ENCODE results near the gene DLGAP1. TPM values are rescaled to one million over a fixed set of nuclear protein-coding genes. Genes with fewer than 3 reads are reported as not detected.

DLGAP1 gene
- total RNA-seq, 1 experiment from 2014 or later: 10.1 TPM

GRCh38 chr18:3993941-3994687, 461.0 kb downstream of the DLGAP1 start:
- H3K4me3 ChIP-seq (ENCODE audit: insufficient read depth, low read depth, low read length): no peak overlapping the region
- no peaks in the 10 kb centered on the region for H3K36me3 ChIP-seq (replicated peaks; ENCODE audit: control insufficient read depth, insufficient read depth, low read length)
- DNase-seq: no peak
- no peaks in the 10 kb centered on the region for H3K27me3 ChIP-seq (ENCODE audit: control insufficient read depth, insufficient read depth, low read length)

DNA sequence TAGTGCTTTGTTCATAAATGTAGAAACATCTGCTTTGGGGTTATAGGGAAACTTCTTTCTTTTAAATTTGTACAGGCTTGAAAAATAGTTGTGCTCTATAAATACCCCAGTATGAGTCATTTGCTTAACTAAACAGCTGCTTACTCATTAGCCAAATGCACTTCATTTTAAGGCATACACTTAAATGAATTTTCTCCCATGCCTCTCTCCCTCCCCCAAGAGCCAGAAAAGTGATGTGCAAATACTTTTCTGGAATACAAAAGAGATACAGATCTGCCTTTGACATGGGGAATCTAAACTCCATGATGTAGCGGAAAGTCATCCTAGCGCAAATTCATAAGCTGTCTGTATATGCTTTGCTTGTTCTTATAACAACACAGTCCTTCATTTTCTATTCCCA, 469.4 kb downstream of the DLGAP1 start:
- H3K36me3 ChIP-seq (replicated peaks; ENCODE audit: control insufficient read depth, insufficient read depth, low read length): no peaks in the 10 kb centered on the region
- H3K4me3 ChIP-seq (ENCODE audit: insufficient read depth, low read depth, low read length): no peak overlapping the region
- no peak for DNase-seq
- no peaks in the 10 kb centered on the region for H3K27me3 ChIP-seq (ENCODE audit: control insufficient read depth, insufficient read depth, low read length)

GRCh38 chr18:3985020-3985419, 470.1 kb downstream of the DLGAP1 start:
- Histone ChIP-seq H3K27me3 (ENCODE audit: control insufficient read depth, insufficient read depth, low read length) (no peaks in the 10 kb centered on the region), H3K4me3 (ENCODE audit: insufficient read depth, low read depth, low read length) (no peak overlapping the region), H3K36me3 (replicated peaks; ENCODE audit: control insufficient read depth, insufficient read depth, low read length) (no peaks in the 10 kb centered on the region)
- no peak for DNase-seq

DNA sequence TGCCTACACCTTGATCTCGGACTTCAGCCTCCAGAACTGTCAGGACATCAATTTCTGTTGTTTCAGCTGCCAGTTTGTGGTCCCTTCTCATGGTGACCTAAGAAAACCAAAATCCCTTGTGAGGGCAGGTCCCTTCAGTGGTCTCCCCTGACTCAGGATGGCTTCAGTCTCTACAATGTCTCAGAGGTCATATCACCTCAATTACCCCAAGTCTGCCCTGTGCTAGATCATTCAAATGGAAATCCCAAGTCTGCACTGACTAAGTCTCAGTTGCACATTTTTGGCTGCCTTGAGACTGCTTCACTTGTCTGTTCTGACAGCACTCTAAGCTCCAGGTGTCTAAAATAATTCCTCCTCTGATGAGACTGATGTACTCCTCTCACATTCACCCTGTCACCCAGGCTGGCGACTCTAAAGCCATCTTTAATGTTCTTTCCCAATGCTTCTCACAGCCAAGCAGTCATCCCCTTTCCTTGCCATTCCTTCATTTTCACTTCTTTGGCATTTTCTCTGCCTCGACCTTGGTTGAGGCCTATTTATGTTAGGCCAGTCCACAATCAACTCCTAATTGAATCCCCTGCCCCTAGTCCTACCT, 470.8 kb downstream of the DLGAP1 start:
- Histone ChIP-seq H3K36me3 (replicated peaks; ENCODE audit: control insufficient read depth, insufficient read depth, low read length) (no peaks in the 10 kb centered on the region), H3K4me3 (ENCODE audit: insufficient read depth, low read depth, low read length) (no peak overlapping the region), H3K27me3 (ENCODE audit: control insufficient read depth, insufficient read depth, low read length) (no peaks in the 10 kb centered on the region)
- DNase-seq: no peak

DNA sequence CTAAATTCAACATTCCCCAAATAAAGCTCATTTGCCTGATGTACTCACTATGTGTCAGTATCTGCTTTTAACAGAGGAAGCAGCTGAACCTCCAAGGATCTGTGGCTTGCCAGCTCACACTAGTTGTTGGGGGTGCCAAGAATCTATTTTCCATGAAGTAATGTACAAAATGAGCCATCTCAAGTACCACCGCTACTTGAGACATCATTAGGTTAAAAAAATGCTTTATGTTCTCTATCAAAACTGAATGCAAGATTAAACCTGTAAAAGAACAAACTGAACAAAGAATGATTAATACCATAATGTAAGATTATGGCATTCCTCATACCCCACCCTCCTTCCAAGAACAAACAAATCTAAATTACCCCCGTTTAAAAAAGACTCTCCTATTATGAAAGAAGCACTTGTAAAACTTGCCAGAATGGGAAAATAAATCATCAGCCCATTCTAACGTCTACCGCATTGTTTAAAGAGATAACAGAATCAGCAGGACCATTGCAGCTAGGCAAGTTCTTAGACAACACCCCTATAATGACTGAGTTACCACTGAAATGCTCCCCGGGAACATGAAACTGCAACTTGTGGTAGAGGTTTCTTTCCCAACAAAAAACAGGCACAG, 471.6 kb downstream of the DLGAP1 start:
- no peak for DNase-seq

GRCh38 chr18:3982541-3982940, 472.6 kb downstream of the DLGAP1 start:
- DNase-seq: no peak
- H3K27me3 ChIP-seq (ENCODE audit: control insufficient read depth, insufficient read depth, low read length): no peaks in the 10 kb centered on the region
- no peak overlapping the region for H3K4me3 ChIP-seq (ENCODE audit: insufficient read depth, low read depth, low read length)
- no peaks in the 10 kb centered on the region; the same call in 1 of the 2 replicates for H3K36me3 ChIP-seq (replicated peaks; ENCODE audit: control insufficient read depth, insufficient read depth, low read length)

More for the DNA sequence above, 471.6 kb downstream of the DLGAP1 start:
- Histone ChIP-seq H3K4me3 (ENCODE audit: insufficient read depth, low read depth, low read length) (no peak overlapping the region), H3K27me3 (ENCODE audit: control insufficient read depth, insufficient read depth, low read length) (no peaks in the 10 kb centered on the region), H3K36me3 (replicated peaks; ENCODE audit: control insufficient read depth, insufficient read depth, low read length) (no peaks in the 10 kb centered on the region)

- Histone ChIP-seq H3K36me3 (replicated peaks; ENCODE audit: control insufficient read depth, insufficient read depth, low read length) (no peaks in the 10 kb centered on the region; the same call in 1 of the 2 replicates), H3K4me3 (ENCODE audit: insufficient read depth, low read depth, low read length) (no peak overlapping the region), H3K27me3 (ENCODE audit: control insufficient read depth, insufficient read depth, low read length) (no peaks in the 10 kb centered on the region)
Measured at GRCh38 chr18:3979024-3979423, 476.1 kb downstream of the DLGAP1 start.

DNA sequence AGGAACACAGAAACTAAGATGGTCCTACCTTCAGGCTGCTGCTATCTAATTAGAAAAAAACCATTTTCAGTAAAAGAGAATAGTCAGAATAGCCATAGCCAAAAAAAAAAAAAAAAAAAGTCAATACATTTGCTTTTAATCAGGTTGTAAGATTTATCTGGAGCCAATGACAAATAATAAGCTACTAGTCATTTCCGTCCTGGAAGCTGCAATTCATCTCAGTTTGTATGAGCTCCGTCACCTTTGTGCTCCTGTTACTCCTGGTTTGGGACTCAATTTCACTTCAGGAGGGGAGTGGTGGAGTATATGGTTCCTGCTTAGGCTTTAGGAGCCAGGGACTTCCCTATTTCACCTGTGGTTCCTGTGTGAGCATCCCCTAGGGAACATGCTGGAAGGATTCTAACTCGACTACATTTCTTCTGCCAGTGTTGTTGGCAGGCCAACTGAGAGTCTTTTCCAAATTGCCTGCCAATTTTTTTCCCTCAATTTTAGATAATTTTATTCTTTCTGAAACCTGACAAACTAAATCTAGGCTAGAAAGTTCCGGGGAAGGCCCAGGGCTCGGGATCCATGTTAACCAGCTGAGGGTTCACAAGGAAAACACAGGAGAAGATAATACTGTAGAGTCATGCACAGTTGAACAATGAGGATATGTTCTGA, 481.8 kb downstream of the DLGAP1 start:
- H3K4me3 ChIP-seq (ENCODE audit: insufficient read depth, low read depth, low read length): no peak overlapping the region
- H3K36me3 ChIP-seq (replicated peaks; ENCODE audit: control insufficient read depth, insufficient read depth, low read length): no peaks in the 10 kb centered on the region; the same call in 1 of the 2 replicates
- H3K27me3 ChIP-seq (ENCODE audit: control insufficient read depth, insufficient read depth, low read length): no peaks in the 10 kb centered on the region
- DNase-seq: no peak

More at GRCh38 chr18:3979024-3979423, 476.1 kb downstream of the DLGAP1 start:
- no peak for DNase-seq

DNA sequence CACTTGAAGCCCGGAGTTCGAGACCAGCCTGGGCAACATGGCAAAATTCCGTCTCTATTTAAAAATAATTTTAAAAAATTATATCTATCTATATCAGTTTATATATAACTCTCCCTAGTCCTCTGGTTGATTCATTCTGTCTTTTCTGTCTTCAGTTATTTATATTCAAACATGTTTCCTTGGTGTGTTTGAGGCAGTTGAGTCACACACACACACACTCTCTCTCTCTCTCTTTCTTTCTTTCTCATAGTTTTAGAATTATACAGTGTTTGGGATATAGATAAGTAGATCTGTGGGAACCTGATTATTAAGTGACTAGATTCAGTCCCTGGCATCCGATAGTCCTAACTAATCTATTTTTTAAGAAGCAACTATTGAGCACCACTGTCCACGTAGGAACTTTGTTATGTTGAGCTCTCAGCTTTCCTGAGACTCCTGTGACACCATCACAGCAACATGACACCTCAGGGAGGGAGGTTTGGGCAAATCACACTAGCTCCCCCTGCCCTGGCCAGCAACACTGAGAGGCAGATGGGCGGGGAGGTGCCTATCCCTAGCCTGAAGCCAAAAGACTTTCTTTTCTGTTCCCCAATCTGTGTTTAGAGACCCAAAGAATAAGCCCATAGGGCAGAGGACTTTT, 482.7 kb downstream of the DLGAP1 start:
- peak; percentile 61 for DNase-seq
- Histone ChIP-seq H3K27me3 (ENCODE audit: control insufficient read depth, insufficient read depth, low read length) (no peaks in the 10 kb centered on the region), H3K36me3 (replicated peaks; ENCODE audit: control insufficient read depth, insufficient read depth, low read length) (no peaks in the 10 kb centered on the region), H3K4me3 (ENCODE audit: insufficient read depth, low read depth, low read length) (no peak overlapping the region)

DNA sequence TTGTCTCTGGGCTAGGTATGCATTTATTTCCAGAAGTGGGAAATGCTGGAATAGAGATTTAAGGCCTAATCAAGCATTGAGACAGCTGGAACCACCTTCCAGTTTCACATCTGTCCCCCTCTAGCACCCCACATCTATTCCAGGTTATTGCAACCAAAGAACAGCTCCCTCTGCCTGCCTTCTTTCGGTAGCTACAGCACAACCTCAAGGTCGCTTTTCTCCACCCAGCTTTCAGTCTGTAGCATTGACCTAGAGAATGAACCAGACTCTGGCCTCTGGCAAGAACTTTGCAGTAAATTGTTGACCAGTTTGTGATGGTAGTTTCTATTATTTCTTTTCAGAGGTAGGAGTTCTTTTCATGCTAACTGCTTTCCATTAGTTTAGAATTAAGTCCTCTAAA, 484.2 kb downstream of the DLGAP1 start:
- Histone ChIP-seq H3K36me3 (replicated peaks; ENCODE audit: control insufficient read depth, insufficient read depth, low read length) (no peaks in the 10 kb centered on the region), H3K27me3 (ENCODE audit: control insufficient read depth, insufficient read depth, low read length) (no peaks in the 10 kb centered on the region), H3K4me3 (ENCODE audit: insufficient read depth, low read depth, low read length) (no peak overlapping the region)
- DNase-seq: no peak

DNA sequence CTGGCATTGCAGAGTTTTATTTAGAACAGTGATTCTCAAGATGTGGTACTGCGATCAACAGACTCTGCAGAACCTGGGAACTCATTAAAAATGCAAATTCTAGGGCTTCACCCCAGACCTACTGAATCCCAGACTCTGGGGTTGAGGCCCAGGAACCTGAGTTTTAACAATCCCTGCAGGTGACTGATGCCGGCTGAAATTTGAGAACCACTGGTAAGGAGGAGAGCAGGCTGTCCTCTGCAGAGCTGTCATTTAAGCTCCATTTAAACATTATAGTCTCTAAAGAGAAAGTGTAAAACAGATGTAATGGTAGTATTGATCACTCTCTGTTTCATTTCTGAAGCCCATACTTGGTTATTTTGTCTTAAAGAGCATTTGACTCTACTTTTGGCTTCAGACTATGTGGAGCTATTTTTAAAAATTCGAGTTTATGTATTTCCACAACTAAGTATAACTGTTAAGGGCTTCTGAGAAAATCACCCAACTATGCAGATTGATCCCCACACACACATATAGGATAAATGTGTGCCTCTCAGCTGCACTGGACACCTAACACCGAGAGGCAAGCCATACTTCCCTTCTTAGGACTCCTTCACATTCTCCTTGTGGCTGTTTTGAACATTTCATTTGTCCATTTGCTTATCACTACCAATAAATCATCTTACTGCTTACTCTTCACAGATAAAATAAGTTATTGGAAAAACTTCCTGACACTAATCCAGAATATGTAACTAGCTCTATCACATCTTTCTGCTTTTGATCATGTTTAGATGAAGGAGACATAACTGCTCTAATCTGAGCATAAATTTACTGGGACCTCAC, 487.5 kb downstream of the DLGAP1 start:
- H3K27me3 ChIP-seq (ENCODE audit: control insufficient read depth, insufficient read depth, low read length): no peaks in the 10 kb centered on the region
- peak; percentile 34 for DNase-seq

GRCh38 chr18:3966642-3967358, 488.3 kb downstream of the DLGAP1 start:
- no peak for DNase-seq
- Histone ChIP-seq H3K4me3 (ENCODE audit: insufficient read depth, low read depth, low read length) (no peak overlapping the region), H3K36me3 (replicated peaks; ENCODE audit: control insufficient read depth, insufficient read depth, low read length) (no peaks in the 10 kb centered on the region), H3K27me3 (ENCODE audit: control insufficient read depth, insufficient read depth, low read length) (no peaks in the 10 kb centered on the region)

More for the DNA sequence above, 487.5 kb downstream of the DLGAP1 start:
- H3K36me3 ChIP-seq (replicated peaks; ENCODE audit: control insufficient read depth, insufficient read depth, low read length): no peaks in the 10 kb centered on the region
- no peak overlapping the region for H3K4me3 ChIP-seq (ENCODE audit: insufficient read depth, low read depth, low read length)

DNA sequence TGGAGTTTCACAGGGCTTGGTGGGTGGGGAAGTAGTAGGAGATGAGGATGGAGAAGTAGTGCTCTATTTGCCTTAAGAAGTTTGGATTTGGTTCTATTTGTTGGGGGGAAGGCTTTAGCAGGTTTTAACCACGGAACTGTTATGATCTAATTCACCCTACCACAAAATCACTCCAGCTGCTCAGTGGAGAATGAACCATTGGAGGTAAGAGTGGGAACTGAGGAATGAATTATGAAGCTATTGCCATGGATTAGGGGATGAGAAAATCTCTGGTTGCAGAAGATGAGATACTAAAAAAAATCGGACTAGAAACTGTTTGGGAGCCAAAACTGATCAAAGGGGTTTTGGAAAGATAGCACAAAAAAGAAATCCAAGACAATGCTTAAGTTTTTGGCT, 488.9 kb downstream of the DLGAP1 start:
- no peaks in the 10 kb centered on the region for H3K27me3 ChIP-seq (ENCODE audit: control insufficient read depth, insufficient read depth, low read length)
- H3K4me3 ChIP-seq (ENCODE audit: insufficient read depth, low read depth, low read length): no peak overlapping the region
- H3K36me3 ChIP-seq (replicated peaks; ENCODE audit: control insufficient read depth, insufficient read depth, low read length): no peaks in the 10 kb centered on the region
- DNase-seq: no peak

Data from H7 (cell line).